Memory B cell (primary cell): ENCODE results near the gene PANK4.

ENCODE experiments used
- ATAC-seq: fragments of 150-1000 bp; cut with Tn5 transposase; 2 replicates; pipeline ENCODE4 v1.10.0; 2021; ENCODE audit warnings: low read depth, mild to moderate bottlenecking, moderate library complexity
- DNase-seq, 2 donors: peaks; one replicate each; pipeline ENCODE4 v3.0.0; 2022; ENCODE audit warnings: low spot score in 2 of 2
- H3K27ac Mint-ChIP-seq: one replicate; pipeline ENCODE4 v1.8.0; 2022; ENCODE audit warnings: mild to moderate bottlenecking, moderate library complexity, mixed read lengths
- H3K27me3 Mint-ChIP-seq: one replicate; pipeline ENCODE4 v1.8.0; 2022; ENCODE audit warnings: mixed read lengths
- H3K36me3 Mint-ChIP-seq: one replicate; pipeline ENCODE4 v1.8.0; 2022; ENCODE audit warnings: mild to moderate bottlenecking, mixed read lengths
- H3K4me1 Mint-ChIP-seq: one replicate; pipeline ENCODE4 v1.8.0; 2022; ENCODE audit warnings: mixed read lengths
- H3K4me3 Mint-ChIP-seq: one replicate; pipeline ENCODE4 v1.8.0; 2022; ENCODE audit warnings: mild to moderate bottlenecking, moderate library complexity, mixed read lengths
- H3K9me3 Mint-ChIP-seq: one replicate; pipeline ENCODE4 v1.8.0; 2022; ENCODE audit warnings: mixed read lengths

The PANK4 gene

GRCh38 chr1:2523891-2524609 lies 2.3 kb downstream of the PANK4 start:
- ATAC-seq = no peak
- H3K27ac Mint-ChIP-seq = no peak overlapping the region
- H3K4me3 Mint-ChIP-seq = peak overlapping the region; percentile 100
- H3K4me1 Mint-ChIP-seq = peaks cover 30% of the 10 kb centered on the region
- no peaks in the 10 kb centered on the region for H3K9me3 Mint-ChIP-seq
- peaks cover 6% of the 10 kb centered on the region for H3K36me3 Mint-ChIP-seq
- peaks cover 2% of the 10 kb centered on the region for H3K27me3 Mint-ChIP-seq
- DNase-seq = no peak

GRCh38 chr1:2523191-2523890 lies 3.1 kb downstream of the PANK4 start:
- H3K9me3 Mint-ChIP-seq = no peaks in the 10 kb centered on the region
- H3K36me3 Mint-ChIP-seq = peaks cover 13% of the 10 kb centered on the region
- no peak overlapping the region for H3K27ac Mint-ChIP-seq
- no peak overlapping the region for H3K4me3 Mint-ChIP-seq
- H3K27me3 Mint-ChIP-seq = no peaks in the 10 kb centered on the region
- H3K4me1 Mint-ChIP-seq = peaks cover 31% of the 10 kb centered on the region
- ATAC-seq (no peak), DNase-seq (no peak)

GRCh38 chr1:2522230-2522629 lies 4.2 kb downstream of the PANK4 start:
- Mint-ChIP-seq H3K27ac (no peak overlapping the region), H3K27me3 (no peaks in the 10 kb centered on the region), H3K9me3 (no peaks in the 10 kb centered on the region), H3K4me3 (no peak overlapping the region), H3K36me3 (peaks cover 13% of the 10 kb centered on the region), H3K4me1 (peaks cover 31% of the 10 kb centered on the region)
- ATAC-seq (no peak), DNase-seq (no peak)

- Mint-ChIP-seq H3K4me3 (no peak overlapping the region), H3K27me3 (no peaks in the 10 kb centered on the region), H3K36me3 (peaks cover 18% of the 10 kb centered on the region), H3K9me3 (no peaks in the 10 kb centered on the region), H3K27ac (no peak overlapping the region), H3K4me1 (peaks cover 27% of the 10 kb centered on the region)
- ATAC-seq (no peak), DNase-seq (no peak)
These were observed 5.6 kb downstream of the PANK4 start for GRCh38 chr1:2520806-2521205.

GRCh38 chr1:2520206-2520605 lies 6.2 kb downstream of the PANK4 start:
- H3K4me3 Mint-ChIP-seq = no peak overlapping the region
- DNase-seq (no peak), ATAC-seq (no peak)
- H3K9me3 Mint-ChIP-seq = no peaks in the 10 kb centered on the region
- peaks cover 23% of the 10 kb centered on the region for H3K4me1 Mint-ChIP-seq
- H3K36me3 Mint-ChIP-seq = peaks cover 19% of the 10 kb centered on the region
- no peak overlapping the region for H3K27ac Mint-ChIP-seq
- no peaks in the 10 kb centered on the region for H3K27me3 Mint-ChIP-seq

- no peak for DNase-seq
- ATAC-seq = no peak
- Mint-ChIP-seq H3K27ac (no peak overlapping the region), H3K27me3 (no peaks in the 10 kb centered on the region), H3K4me1 (peaks cover 18% of the 10 kb centered on the region), H3K9me3 (no peaks in the 10 kb centered on the region), H3K4me3 (no peak overlapping the region), H3K36me3 (peaks cover 19% of the 10 kb centered on the region)
These were observed 6.7 kb downstream of the PANK4 start for GRCh38 chr1:2519729-2520128.

- H3K9me3 Mint-ChIP-seq = no peaks in the 10 kb centered on the region
- peaks cover 13% of the 10 kb centered on the region for H3K4me1 Mint-ChIP-seq
- no peak overlapping the region for H3K27ac Mint-ChIP-seq
- H3K27me3 Mint-ChIP-seq = no peaks in the 10 kb centered on the region
- no peak for DNase-seq
- no peak overlapping the region for H3K4me3 Mint-ChIP-seq
- ATAC-seq = no peak
- peaks cover 19% of the 10 kb centered on the region for H3K36me3 Mint-ChIP-seq
These were observed 7.2 kb downstream of the PANK4 start for GRCh38 chr1:2519029-2519685.

GRCh38 chr1:2518528-2518927 lies 7.9 kb downstream of the PANK4 start:
- H3K9me3 Mint-ChIP-seq = no peaks in the 10 kb centered on the region
- H3K4me1 Mint-ChIP-seq = peaks cover 9% of the 10 kb centered on the region
- H3K36me3 Mint-ChIP-seq = peaks cover 21% of the 10 kb centered on the region
- H3K27me3 Mint-ChIP-seq = no peaks in the 10 kb centered on the region
- H3K4me3 Mint-ChIP-seq = no peak overlapping the region
- DNase-seq = no peak
- H3K27ac Mint-ChIP-seq = no peak overlapping the region
- no peak for ATAC-seq

GRCh38 chr1:2517966-2518365 lies 8.4 kb downstream of the PANK4 start:
- Mint-ChIP-seq H3K4me3 (no peak overlapping the region), H3K4me1 (peaks cover 9% of the 10 kb centered on the region), H3K27me3 (no peaks in the 10 kb centered on the region), H3K36me3 (peaks cover 21% of the 10 kb centered on the region), H3K9me3 (no peaks in the 10 kb centered on the region), H3K27ac (no peak overlapping the region)
- DNase-seq = no peak
- ATAC-seq = no peak

- Mint-ChIP-seq H3K4me1 (peaks cover 2% of the 10 kb centered on the region), H3K4me3 (no peak overlapping the region), H3K27me3 (no peaks in the 10 kb centered on the region), H3K36me3 (peaks cover 18% of the 10 kb centered on the region), H3K9me3 (no peaks in the 10 kb centered on the region), H3K27ac (no peak overlapping the region)
- DNase-seq (no peak), ATAC-seq (no peak)
These were observed 9.4 kb downstream of the PANK4 start for GRCh38 chr1:2516946-2517345.

- no peak overlapping the region for H3K4me3 Mint-ChIP-seq
- peaks cover 18% of the 10 kb centered on the region for H3K36me3 Mint-ChIP-seq
- no peak for DNase-seq
- H3K4me1 Mint-ChIP-seq = peaks cover 2% of the 10 kb centered on the region
- ATAC-seq = no peak
- no peak overlapping the region for H3K27ac Mint-ChIP-seq
- no peaks in the 10 kb centered on the region for H3K9me3 Mint-ChIP-seq
- H3K27me3 Mint-ChIP-seq = no peaks in the 10 kb centered on the region
These were observed 10.3 kb downstream of the PANK4 start for GRCh38 chr1:2516124-2516523.

GRCh38 chr1:2515763-2516080 lies 10.7 kb downstream of the PANK4 start:
- Mint-ChIP-seq H3K4me1 (peaks cover 2% of the 10 kb centered on the region), H3K9me3 (no peaks in the 10 kb centered on the region), H3K4me3 (no peak overlapping the region), H3K36me3 (peaks cover 18% of the 10 kb centered on the region), H3K27ac (no peak overlapping the region), H3K27me3 (no peaks in the 10 kb centered on the region)
- no peak for ATAC-seq
- DNase-seq = no peak

GRCh38 chr1:2514863-2515762 lies 11.3 kb downstream of the PANK4 start:
- ATAC-seq = no peak
- Mint-ChIP-seq H3K4me1 (peaks cover 2% of the 10 kb centered on the region), H3K36me3 (peaks cover 21% of the 10 kb centered on the region), H3K27me3 (no peaks in the 10 kb centered on the region), H3K9me3 (no peaks in the 10 kb centered on the region), H3K27ac (no peak overlapping the region), H3K4me3 (no peak overlapping the region)
- no peak for DNase-seq
